ENCODE results near the gene MEIS3.
"Not testable (repeated sequence)": the region's sequence is repeated elsewhere in the genome, so short reads cannot be mapped to it uniquely, and the experiment has no call there.

The MEIS3 gene

DNA sequence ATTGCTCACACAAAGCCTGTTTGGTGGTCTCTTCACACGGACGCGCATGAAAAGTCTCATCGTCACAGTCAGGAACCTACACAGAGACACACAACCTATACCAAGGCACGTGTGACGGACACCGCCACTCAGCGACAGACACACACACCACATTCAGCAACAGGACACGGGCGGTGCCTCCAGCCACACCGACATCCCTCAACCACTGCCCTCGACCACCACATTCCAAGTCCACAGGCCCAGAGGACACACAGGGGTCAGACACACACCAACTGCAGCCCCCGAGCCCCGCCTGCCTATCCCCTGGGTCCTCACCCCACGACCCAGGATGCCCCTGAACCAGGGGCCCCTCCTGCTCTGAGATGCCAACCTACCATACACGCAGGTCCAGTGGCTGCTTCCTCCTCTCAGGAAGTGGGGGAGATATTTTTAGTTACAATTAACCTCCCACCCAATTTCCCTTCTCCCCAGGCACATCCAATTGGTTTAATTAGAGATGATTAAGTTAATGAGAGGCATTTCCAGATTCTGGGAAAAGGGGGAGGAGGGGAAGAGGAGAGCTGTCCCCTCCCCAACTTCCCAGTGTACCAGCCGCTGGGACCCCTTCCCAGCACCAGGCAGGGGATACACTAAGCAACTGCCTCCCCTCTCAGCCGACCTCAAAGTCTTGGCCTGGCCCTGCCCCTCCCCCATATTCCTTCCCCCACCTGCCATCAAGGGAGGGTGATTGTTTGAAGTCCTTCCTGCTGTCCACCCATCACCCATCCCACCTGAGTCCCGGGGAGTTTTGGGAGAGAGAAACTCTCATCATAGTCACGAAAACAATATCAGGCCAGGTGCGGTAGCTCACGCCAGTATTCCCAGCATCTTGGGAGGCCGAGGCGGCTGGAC lies 20.4 kb downstream of the MEIS3 start:
- intact Hi-C loops (cut with DNase I) = no loop called here
- DNase-seq = no peak

GRCh38 chr19:47391510-47392223 lies 27.7 kb downstream of the MEIS3 start:
- intact Hi-C loops (cut with DNase I) = loop anchor here (5.0 kb wide), 1 partner anchor 94 kb away; no protein-coding TSS in a partner anchor
- DNase-seq = peak; percentile 71 to 93 (median 83)

DNA sequence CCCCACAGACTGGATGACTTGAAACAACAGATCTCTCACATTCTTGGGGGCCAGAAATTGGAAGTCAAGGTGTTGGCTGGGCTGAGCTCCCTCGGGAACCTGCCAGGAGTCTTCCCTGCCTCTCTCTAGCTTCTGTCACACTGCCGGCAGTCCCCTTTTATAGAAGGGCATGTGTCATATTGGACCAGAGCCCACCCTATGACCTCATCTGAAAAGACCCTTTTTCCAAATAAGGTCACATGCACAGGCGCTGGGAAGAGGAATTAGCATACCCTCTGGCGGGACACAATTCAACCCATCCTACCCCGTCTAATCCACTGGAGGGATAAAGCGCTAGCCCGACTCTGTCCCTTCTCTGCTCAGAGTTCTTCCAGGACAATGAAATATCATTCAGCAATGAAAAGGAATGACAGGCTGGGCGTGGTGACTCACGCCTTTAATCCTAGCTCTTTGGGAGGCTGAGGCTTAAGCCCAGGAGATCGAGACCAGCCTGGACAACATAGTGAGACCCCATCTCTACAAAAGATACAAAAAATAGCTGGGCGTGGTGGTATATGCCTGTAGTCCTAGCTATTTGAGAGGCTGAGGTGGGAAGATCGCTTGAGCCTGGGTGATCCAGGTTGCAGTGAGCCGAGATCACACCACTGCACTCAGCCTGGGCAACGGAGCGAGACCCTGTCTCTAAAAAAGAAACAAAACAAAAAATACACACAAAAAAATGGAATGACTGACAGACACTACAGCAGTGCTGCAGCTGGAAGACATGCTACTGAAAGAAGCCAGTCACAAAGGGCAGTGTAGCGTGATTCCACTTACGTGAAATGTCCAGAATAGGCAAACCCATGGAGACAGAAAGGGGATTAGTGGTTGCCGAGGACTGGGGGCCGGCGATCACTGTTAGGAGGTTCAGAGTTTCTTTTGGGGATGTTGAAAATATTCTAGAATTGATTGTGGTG lies 28.5 kb downstream of the MEIS3 start:
- DNase-seq = no peak
- intact Hi-C loops (cut with DNase I) = loop anchor here (5.0 kb wide), 1 partner anchor 94 kb away; no protein-coding TSS in a partner anchor

- no peak for DNase-seq
Observed at GRCh38 chr19:47389150-47389556, 30.2 kb downstream of the MEIS3 start.

GRCh38 chr19:47388721-47389120 lies 30.6 kb downstream of the MEIS3 start:
- DNase-seq; intact Hi-C loops (cut with DNase I): not testable (repeated sequence)

More at GRCh38 chr19:47389150-47389556, 30.2 kb downstream of the MEIS3 start:
- intact Hi-C loops (cut with DNase I) = no loop called here

GRCh38 chr19:47387623-47388022 lies 31.7 kb downstream of the MEIS3 start:
- DNase-seq; intact Hi-C loops (cut with DNase I): not testable (repeated sequence)

DNA sequence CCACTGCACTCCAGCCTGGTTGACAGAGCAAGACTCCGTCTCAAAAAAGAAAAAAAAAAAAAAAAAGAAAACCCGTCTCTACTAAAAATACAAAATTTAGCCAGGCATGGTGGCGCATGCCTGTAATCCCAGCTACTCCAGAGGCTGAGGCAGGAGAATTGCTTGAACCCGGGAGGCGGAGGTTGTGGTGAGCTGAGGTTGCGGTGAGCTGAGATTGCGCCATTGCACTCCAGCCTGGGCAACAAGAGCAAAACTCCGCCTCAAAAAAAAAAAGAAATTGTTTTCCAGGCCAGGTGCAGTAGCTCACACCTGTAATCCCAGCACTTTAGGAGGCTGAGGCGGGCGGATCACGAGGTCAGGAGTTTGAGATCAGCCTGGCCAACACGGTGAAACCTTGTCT lies 32.7 kb downstream of the MEIS3 start:
- intact Hi-C loops (cut with DNase I); DNase-seq: not testable (repeated sequence)

DNA sequence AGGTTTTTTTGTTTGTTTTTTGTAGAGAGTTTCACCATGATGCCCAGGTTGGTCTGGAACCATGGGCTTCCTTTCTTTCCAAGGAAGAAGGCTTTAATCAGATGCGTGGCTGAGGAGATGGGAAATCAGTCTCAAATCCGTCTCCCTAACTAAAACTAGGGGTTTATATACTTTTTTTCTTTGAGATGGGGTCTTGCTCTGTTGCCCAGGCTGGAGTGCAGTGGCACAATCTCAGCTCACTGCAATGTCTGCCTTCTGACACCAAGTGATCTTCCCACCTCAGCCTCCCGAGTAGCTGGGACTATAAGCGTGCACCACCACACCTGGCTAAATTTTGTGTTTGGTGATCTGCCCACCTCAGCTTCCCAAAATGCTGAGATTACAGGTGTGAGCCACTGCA lies 34.8 kb downstream of the MEIS3 start:
- intact Hi-C loops (cut with DNase I) = not testable (repeated sequence)

DNA sequence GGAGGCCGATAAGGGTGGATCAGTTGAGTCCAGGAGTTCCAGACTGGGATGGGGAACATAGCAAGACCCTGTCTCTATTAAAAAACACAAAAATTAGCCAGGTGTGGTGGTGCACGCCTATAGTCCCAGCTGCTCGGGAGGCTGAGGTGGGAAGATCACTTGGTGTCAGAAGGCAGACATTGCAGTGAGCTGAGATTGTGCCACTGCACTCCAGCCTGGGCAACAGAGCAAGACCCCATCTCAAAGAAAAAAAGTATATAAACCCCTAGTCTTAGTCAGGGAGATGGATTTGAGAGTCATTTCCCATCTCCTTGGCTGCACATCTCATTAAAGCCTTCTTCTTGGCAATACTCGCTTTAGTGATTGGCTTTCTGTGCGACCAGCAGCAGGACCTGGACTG lies 35.4 kb downstream of the MEIS3 start:
- intact Hi-C loops (cut with DNase I); DNase-seq: not testable (repeated sequence)

More for the DNA sequence above, 34.8 kb downstream of the MEIS3 start:
- DNase-seq = not testable (repeated sequence)

- intact Hi-C loops (cut with DNase I) = no loop called here
- DNase-seq = peak in 1 of 42 donors; percentile 26
Observed at GRCh38 chr19:47381653-47382279, 37.6 kb downstream of the MEIS3 start.

- intact Hi-C loops (cut with DNase I) = no loop called here
- no peak for DNase-seq
Observed at GRCh38 chr19:47381121-47381520, 38.2 kb downstream of the MEIS3 start.

- DNase-seq = no peak
- intact Hi-C loops (cut with DNase I) = no loop called here
Observed at GRCh38 chr19:47380559-47380958, 38.8 kb downstream of the MEIS3 start.

- peak; percentile 46 to 90 (median 76) for DNase-seq
- intact Hi-C loops (cut with DNase I) = no loop called here
Observed at GRCh38 chr19:47379381-47379938, 39.9 kb downstream of the MEIS3 start.

DNA sequence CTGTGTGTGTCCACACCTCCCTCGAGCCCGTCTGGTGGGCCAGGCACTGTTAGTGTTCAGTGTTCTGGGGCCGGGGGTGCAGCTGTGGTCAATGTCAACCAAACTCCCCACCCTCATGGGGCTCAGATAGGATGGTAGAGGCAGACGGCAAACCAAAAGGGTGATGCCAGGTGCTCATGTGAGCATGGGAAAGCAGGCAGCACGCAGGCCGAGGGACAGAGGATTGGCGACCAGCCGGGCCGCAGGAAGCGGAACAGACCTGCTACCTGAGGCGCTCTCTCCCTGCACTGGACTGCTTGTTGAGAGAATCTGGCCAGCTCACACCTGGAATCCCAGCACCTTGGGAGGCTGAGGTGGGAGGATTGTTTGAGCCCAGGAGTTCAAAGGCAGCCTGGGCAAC lies 41.1 kb downstream of the MEIS3 start:
- no peak for DNase-seq
- intact Hi-C loops (cut with DNase I) = no loop called here

GRCh38 chr19:47377801-47378200 lies 41.5 kb downstream of the MEIS3 start:
- no peak for DNase-seq
- intact Hi-C loops (cut with DNase I) = no loop called here

GRCh38 chr19:47377208-47377701 lies 42.1 kb downstream of the MEIS3 start:
- peak in 22 of 42 donors; percentile 8 to 56 (median 29) for DNase-seq

GRCh38 chr19:47376589-47377144 lies 42.7 kb downstream of the MEIS3 start:
- intact Hi-C loops (cut with DNase I) = no loop called here
- DNase-seq = no peak

More at GRCh38 chr19:47377208-47377701, 42.1 kb downstream of the MEIS3 start:
- intact Hi-C loops (cut with DNase I) = no loop called here

Measured in head of caudate nucleus (tissue), 42 donors.